Stimulated activated CD8-positive, alpha-beta memory T cell treated with anti-CD3 and anti-CD28 coated beads, Interleukin-7, amount 100 ng/mL, for 48 hours (primary cell): ENCODE results near the gene TCP11X2.
"Not testable (repeated sequence)": the region's sequence is repeated elsewhere in the genome, so short reads cannot be mapped to it uniquely, and the experiment has no call there.

Experiments
- DNase-seq, 2 donors: peaks; one replicate each; pipeline ENCODE4 v3.0.0-alpha.2; 2020; ENCODE audit warnings: low read depth in 1 of 2; ENCODE audit errors: extremely low read depth in 1 of 2

Gene TCP11X2

GRCh38 chrX:102471762-102472220, at the start of gene TCP11X2:
Gene TCP11X2 (minus strand): TSS chrX:102471812.
- DNase-seq: not testable (repeated sequence)

DNA sequence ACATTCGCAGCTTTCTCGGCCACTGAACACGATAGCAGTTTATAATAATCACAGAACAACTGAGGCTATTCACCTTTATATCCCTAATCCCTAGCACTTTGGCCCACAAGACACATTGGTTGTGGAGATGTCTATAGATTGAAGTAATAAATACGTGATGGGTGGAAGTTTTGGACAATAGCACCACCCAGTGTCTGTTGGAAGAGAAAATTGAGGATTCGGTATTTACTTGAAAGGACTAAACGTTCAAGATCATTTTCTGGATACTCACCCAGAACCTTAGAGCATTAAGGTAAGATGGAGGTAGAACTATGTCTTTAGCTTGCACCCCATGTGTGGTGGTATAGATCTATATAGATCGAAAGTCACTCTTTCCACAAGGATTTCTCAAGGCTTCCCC, 45.7 kb upstream of the TCP11X2 start:
- no peak for DNase-seq

- peak in 1 of 2 donors; percentile 25 for DNase-seq
These were observed 44.6 kb upstream of the TCP11X2 start, which contains the start of gene TMSB15A for GRCh38 chrX:102515975-102516941. Gene TMSB15A (minus strand): TSS chrX:102516739.

DNA sequence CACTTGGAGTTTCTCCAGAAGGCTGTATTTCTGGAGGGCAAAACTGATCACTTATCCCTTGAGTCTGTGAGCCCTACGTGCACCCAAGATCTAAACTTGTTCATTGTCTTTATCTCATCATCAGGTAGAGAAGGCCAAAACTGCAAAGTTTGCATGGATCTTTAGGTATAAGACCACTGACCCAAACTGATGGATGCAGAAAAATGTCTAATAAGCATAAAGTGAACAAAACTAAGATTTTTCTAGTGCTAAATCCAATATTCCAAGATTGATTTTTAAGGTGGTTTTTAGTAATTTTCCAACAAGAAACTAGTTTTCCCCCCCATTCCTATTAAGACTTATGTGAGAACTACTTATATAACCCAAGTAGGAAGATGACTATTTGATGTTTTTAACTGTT, 42.9 kb upstream of the TCP11X2 start:
- no peak for DNase-seq

DNA sequence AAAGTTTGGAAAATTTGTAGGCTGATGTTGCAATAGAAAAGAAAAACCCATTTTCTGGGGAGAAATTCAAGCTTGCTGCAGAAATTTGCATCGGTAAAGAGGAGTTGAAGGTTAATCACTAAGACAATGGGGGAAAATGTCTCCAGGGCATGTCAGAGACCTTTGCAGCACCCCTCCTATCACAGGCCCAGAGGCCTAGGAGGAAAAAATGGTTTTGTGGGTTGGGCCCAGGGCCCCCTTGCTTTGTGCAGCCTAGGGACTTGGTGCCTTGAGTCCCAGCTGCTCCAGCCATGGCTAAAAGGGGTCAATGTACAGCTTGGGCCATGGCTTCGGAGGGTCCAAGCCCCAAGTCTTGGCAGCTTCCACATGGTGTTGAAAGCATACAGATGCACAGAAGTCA, 27.1 kb upstream of the TCP11X2 start:
- DNase-seq: no peak

DNA sequence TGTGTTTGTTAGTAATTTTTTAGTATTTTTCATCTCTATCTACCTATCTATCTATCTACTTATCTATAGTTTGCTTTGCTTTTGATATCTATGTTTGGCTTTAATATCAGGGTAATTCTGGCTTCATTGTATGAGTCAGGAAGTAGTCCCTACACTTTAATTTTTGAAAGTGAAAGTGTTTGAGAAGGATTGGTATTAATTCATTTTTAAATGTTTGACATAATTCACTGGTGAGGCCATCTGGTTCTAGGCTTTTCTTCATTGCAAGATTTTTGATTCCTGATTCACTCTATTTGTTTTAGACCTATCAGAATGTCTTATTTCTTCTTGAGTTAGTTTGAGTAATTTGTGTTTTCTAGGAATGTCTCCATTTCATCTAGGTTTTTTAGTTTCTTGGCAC, 20.2 kb upstream of the TCP11X2 start:
- no peak for DNase-seq

DNA sequence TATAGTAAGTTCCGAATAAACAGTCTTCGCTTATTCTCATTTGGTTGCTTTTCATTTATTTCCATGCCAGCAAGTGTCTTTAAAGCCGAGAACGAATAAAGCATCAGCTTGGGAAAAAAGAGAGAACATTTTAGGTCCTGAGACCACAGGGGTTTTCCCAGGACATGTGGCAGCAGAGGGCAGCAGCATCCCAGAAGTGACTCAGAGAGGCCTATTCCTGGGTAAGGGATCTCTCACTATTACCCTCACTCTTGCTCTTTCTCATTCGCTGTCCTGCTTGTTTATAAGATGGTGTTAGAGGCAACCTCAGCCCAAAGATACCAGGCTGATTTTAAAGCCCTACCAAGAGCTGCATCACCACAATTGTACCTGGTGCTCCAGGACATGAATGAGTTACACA, 7.2 kb upstream of the TCP11X2 start:
- DNase-seq: not testable (repeated sequence)

DNA sequence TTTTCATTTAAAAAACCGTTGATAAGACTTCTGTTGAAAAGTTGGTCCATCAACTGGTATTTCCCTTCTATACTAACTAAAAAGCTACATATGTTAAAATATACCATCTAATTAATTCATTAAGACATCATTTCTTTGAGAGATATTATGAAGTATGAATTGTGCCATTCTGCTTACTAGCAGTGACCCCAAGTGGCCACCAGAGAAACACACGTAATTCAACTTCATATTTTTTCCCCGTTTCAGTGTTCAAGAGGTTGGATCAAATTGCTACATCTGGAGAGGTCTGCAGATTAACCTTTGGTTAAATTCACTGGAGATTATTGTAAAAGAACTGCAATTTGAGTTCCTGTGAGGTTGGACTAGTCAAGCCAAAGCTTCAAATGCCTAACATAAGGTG, 1.4 kb downstream of the TCP11X2 start:
- DNase-seq: not testable (repeated sequence)

DNA sequence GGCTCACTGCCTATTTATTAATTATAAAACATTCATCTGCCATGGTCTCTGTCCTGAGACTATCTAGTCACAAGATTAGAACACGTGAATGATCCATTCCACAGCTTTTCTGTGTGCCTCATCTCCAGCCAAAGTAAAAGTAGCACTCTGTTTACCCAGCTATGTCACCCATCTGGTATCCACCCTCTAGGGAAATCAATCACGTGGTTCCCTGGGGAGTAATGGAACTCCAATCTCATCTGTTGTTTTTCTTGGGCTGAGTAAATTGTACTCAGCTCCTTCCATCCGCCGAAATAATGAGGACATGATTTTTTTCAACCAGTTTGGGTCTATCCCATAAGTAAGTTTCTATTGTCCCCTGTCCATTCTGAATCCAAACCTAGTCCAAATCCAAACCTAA, 13.0 kb downstream of the TCP11X2 start:
- DNase-seq: not testable (repeated sequence)

DNA sequence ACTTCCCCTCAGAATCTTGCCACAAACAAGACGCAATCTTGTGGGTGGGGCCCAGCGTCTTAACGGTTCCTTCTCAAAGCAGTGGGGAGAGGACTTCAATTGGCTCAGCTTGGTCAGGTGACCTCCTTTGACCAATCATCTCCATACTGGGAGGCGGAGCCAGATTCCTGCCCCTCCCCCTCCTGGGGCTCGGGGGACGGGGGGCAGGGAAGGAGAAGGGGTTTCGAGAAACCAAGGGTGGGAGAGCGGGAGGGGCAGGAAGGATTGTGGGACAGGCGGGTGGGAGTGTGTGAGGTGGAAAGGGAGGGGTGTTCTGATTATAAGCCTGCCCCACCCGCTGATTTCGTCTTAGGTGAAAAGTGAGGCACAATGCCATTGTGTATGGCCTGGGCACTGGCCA, 31.7 kb downstream of the TCP11X2 start, which contains the start of gene NXF2B:
TSS of gene NXF2B (minus strand) at position 101 of the 400 bp plus-strand sequence. CDS start 59,972 bp downstream, outside the sequence.
- DNase-seq: not testable (repeated sequence)

- DNase-seq: not testable (repeated sequence)
These were observed 57.1 kb downstream of the TCP11X2 start for GRCh38 chrX:102414493-102414892.
